HG03025 (cell line): ENCODE measurements around the gene ABLIM3.

ENCODE experiments used
- ATAC-seq: cut with Tn5 transposase; IDR thresholded peaks from one replicate; pipeline ENCODE4 v1.9.1; 2021; ENCODE audit warnings: mild to moderate bottlenecking, moderate library complexity; ENCODE audit not compliant: unreplicated experiment, low FRiP score

ABLIM3 gene

GRCh38 chr5:149274939-149275338 lies 133.6 kb downstream of the ABLIM3 start:
- ATAC-seq: no peak

- no peak for ATAC-seq
These were observed 136.5 kb downstream of the ABLIM3 start for GRCh38 chr5:149277801-149278200.

GRCh38 chr5:149278451-149279210 lies 137.3 kb downstream of the ABLIM3 start:
- ATAC-seq: no peak

GRCh38 chr5:149279661-149280060 lies 138.4 kb downstream of the ABLIM3 start:
- ATAC-seq: no peak

- no peak for ATAC-seq
These were observed 138.8 kb downstream of the ABLIM3 start for GRCh38 chr5:149280124-149280523.

- ATAC-seq: no peak
These were observed 139.5 kb downstream of the ABLIM3 start for GRCh38 chr5:149280802-149281201.

- no peak for ATAC-seq
These were observed 141.0 kb downstream of the ABLIM3 start for GRCh38 chr5:149282027-149282965.

- ATAC-seq: no peak
These were observed 141.7 kb downstream of the ABLIM3 start for GRCh38 chr5:149282966-149283332.

- no peak for ATAC-seq
These were observed 142.6 kb downstream of the ABLIM3 start for GRCh38 chr5:149283626-149284480.

GRCh38 chr5:149284501-149284900 lies 143.2 kb downstream of the ABLIM3 start:
- no peak for ATAC-seq

GRCh38 chr5:149285153-149285552 lies 143.9 kb downstream of the ABLIM3 start:
- no peak for ATAC-seq

GRCh38 chr5:149288436-149288835 lies 147.1 kb downstream of the ABLIM3 start:
- no peak for ATAC-seq

- ATAC-seq: no peak
These were observed 148.0 kb downstream of the ABLIM3 start for GRCh38 chr5:149289301-149289700.

- ATAC-seq: no peak
These were observed 153.9 kb downstream of the ABLIM3 start for GRCh38 chr5:149294872-149295829.

GRCh38 chr5:149297340-149298025 lies 156.2 kb downstream of the ABLIM3 start:
- ATAC-seq: no peak

- no peak for ATAC-seq
These were observed 156.9 kb downstream of the ABLIM3 start for GRCh38 chr5:149298163-149298562.

- no peak for ATAC-seq
These were observed 157.6 kb downstream of the ABLIM3 start for GRCh38 chr5:149298842-149299404.

- ATAC-seq: no peak
These were observed 158.3 kb downstream of the ABLIM3 start for GRCh38 chr5:149299451-149300054.
